IPS-11a (cell line): ENCODE measurements around the gene DNAJA2.
"Not testable (repeated sequence)": the region's sequence is repeated elsewhere in the genome, so short reads cannot be mapped to it uniquely, and the experiment has no call there.

Experiments used
- H3K4me3 ChIP-seq: one replicate; pipeline ENCODE4 v1.5.1; 2013; ENCODE audit warnings: low read depth, low read length, control low read depth

Gene DNAJA2

DNA sequence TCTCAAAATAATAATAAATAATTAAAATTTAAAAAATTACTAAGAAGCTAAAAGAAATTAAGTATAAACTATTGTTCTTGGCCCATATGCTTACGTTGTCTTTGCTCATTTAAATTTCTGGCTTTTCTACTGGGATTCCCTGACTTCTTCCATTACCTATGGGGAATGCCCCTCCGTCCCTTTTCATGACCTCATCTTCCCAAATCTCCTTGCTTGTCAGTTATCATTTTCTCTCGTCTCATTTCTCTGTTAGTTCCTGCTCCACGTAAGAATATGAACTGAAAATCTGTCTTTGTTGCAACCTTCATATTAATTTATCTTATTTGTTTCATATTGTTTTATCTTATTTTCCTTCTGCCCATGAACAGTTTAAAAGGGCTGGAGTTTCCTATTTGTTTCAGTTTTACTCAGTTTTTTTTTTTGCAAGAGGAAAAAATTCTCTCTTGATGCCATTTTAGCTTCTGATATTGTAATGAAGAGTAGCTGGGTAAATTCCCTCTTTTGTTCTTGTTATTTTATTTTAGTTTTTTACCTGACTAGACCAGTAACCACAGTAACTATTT, 2.5 kb upstream of the DNAJA2 start:
- no peak overlapping the region for H3K4me3 ChIP-seq

DNA sequence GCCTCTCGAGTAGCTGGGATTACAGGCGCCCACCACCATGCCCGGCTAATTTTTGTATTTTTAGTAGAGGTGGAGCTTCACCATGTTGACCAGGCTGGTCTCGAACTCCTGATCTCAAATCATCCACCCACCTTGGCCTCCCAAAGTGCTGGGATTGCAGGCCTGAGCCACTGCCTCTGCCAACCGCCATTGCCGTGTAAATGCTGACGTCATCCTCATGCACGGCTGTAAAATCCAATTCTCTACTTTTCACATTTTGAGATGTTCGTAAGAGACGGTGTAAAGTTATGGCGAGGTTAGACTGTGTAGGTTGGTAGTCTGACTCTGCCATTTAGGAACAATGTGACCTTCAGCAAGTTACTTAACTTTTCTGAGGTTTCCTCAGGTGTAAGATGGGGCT, 1.7 kb upstream of the DNAJA2 start:
- no peak overlapping the region for H3K4me3 ChIP-seq

DNA sequence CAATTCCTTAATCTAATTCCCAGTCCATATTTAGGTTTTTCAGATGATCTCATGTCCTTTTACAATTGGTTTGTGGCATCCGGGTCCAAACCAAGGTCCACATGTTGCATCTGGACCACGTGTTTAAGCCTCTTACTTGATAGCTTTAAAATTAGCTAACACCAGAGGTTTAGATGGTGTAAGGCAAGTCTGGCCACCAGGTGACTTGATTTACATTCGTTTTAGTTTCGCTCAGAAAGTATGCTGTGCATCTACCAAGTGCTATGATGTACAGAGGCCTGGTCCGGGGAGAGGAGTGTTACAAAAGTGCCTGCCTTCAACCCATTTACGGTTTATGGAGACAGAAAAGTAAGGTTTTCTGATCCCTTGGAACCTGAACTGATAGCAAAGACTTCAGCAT, 878 bp upstream of the DNAJA2 start:
- no peak overlapping the region for H3K4me3 ChIP-seq

DNA sequence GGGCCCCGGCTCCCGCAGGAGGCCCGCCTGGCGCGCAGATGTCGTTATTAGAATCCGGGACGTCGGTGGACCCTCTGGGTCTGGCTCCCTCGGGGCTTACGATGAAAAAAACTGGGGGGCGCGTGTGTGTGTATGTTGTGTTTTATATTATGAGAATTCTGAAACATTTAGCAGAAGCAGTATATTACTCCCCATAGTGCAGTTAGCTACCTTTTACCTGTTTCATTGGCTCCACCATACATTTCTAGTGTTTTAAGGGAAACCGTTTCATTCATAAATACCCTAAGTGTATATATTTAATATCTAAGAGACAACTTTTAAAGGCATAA, 486 bp upstream of the DNAJA2 start:
- peak overlapping the region; percentile 55 for H3K4me3 ChIP-seq

DNA sequence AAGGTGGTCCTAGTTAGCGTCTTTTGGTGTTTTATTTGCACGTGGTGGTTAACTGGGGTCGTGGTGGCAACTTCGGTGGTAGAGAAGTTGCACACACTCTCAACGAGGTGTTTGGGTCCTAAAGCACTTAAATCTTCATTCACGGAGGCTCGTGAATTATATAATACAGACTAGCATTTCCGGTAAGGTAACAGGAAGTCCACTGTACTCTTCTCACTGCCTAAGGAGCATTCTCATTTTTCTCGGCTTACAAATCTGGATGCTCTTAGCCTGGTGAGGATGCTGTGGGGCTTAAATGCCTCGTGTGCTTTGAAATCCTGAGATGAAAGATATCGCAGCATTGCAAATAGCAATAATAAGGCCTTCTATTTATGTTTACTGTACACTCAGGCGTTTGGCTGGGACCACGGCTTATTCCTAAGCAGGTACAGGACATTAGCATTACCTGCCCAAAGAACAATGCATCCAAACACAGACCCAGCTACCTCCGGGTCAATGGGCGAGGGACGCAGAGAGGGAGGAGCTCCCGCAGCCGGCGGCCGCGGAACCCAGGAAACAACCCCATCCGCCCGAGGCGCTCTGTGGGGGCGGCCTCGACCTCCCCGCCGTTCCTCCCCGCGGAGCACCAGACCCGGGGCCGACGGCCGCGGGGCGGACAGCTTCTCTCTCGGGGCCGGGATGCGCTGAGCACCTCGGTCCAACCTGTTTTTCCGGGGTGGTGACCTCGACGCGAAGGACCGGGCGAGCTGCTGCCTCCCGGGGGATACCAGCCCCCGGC, 856 bp downstream of the DNAJA2 start:
- H3K4me3 ChIP-seq = peak overlapping the region; percentile 55

DNA sequence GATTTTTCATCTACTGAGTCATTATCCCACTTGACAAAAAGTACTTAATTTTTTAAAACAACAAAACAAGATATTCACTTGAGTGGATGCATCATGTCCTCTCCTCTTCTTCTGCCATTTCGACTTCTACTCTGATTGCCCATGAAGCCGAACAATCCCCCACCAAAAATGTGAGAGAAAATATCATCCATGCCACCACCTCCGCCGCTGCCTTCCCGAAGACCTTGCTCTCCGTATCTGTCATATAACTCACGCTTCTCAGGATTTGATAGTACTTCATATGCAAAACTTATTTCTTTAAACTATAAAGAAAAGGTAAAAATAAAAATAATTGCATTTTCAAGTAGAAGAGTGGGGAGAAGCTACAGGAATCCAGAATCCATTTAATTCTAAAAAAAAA, 2.2 kb downstream of the DNAJA2 start:
- H3K4me3 ChIP-seq = no peak overlapping the region

DNA sequence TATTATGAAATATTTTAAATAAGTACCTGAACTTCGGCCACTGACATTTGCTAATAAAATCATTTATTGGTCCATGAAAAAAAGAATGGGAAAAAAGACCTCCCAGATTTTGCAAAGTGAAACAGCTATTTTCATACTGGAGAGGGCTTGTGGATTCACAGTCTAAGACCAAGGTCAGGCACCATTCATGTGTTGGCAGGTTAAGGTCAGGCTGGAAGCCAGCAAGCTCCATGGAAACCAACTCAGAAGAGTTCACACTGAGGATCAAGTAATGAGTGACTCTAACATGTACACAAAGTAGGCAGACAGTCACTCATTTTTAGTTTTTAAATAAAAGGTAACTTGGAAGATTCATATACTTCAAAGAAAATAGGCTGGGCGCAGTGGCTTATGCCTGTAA, 3.4 kb downstream of the DNAJA2 start:
- H3K4me3 ChIP-seq = no peak overlapping the region

DNA sequence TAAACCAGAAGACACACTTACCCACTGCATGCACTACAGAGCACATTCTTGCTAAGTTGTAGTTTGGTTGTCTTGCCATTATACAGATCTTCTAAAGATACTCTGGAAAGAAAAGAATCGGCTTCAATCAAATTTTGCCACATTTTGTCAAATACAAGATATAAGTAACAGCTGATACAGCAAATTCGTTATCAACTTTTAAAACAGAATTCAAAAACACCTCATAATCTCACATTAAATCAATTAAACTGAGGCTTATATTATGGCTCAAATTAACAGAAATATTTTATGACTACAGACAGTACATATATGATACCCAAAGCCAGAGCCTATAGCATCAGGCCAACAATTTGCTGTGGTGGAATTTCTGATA, 5.4 kb downstream of the DNAJA2 start:
- no peak overlapping the region for H3K4me3 ChIP-seq

DNA sequence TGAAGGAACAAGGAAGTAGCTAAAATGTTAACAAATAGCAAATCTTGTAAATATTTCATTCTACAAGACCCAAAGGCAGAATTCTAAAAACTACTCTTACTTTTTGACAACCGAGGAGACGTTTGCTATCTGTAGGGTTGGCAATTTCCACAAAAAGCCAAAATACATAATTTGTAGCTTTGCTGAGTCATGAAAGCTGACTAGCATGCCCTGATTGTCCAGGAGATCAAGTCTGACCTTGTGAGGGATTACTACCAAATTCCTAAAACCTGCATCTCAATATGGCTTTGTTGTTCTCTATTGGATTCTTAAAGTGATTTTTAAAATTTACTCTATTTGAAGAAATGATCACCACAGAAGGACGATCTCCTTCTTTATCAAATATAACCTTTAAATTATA, 10.8 kb downstream of the DNAJA2 start:
- no peak overlapping the region for H3K4me3 ChIP-seq

DNA sequence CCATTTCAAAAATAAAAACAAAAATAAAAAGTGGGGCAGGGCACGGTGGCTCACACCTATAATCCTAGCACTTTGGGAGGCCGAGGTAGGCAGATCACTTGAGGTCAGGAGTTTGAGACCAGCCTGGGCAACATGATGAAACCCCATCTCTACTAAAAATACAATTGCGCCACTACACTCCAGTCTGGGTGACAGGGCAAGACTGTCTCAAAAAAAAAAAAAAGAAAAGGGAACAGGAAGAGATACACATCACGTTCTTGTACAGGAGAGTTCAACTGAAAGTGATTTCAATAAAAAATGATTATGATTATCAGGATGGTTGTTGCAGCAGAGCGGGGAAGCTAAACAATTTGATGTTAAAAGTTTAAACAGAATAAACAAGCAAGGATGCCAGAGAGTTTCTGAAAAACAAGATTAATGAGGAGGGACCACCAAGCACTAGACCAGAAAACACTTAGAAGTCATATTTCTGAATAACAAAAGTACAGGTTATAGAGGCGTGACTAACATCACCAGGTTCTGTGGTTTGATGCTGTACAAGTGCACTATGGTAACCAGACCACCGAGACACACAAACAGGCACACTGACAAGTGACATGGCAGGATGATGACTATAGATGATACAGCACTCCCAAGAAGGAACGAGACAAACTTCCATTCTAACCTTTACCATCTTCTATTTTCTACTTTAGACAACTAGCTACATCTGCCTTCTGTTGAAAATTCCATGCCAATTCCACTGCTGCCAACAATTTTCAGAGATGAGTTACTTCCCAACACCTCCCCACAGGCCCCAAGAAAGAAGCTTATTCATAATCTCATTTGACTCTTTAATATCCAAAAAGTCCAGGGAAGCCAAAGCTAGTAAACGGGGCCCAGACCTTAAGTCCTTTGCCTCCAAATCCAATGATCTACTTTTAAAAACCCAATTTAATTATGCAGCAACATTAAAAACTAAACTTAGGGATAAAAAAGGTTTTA, 11.8 kb downstream of the DNAJA2 start:
- no peak overlapping the region for H3K4me3 ChIP-seq

DNA sequence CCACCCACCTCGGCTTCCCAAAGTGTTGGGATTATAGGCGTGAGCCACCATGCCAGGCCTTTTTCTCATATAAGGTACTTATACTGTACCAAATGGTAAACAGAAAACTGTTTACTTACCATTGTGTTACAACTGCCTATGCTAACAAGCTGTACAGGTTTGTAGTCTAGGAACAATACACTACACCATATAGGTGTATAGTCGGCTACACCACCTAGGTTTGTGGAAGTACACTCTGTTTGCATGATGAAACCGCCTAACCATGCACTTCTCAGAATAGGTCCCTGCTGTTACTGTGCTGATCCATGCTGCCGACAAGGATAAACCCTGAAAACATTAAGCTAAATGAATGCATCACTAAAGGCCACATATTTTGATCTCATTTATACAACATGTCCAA, 18.9 kb downstream of the DNAJA2 start:
- H3K4me3 ChIP-seq = no peak overlapping the region

DNA sequence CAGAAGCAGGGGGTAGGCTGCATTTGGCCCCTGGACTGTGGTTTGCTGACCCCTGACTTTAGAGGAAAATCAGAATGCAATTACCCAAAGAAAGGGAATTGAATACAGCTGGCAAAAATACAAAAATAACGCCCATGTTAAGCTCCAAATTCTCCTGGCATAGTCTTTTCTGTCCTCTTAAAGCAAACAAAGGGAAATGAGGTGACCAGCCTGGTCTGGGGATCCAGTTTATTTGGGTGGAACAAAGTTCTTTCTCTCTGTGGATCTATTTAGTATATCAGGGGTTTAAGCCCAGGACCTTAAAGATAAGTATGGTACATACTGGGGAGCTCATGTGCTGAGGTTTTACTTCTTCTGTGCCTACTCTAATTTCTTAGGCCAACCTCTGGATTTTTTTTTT, 23.5 kb downstream of the DNAJA2 start:
- no peak overlapping the region for H3K4me3 ChIP-seq

DNA sequence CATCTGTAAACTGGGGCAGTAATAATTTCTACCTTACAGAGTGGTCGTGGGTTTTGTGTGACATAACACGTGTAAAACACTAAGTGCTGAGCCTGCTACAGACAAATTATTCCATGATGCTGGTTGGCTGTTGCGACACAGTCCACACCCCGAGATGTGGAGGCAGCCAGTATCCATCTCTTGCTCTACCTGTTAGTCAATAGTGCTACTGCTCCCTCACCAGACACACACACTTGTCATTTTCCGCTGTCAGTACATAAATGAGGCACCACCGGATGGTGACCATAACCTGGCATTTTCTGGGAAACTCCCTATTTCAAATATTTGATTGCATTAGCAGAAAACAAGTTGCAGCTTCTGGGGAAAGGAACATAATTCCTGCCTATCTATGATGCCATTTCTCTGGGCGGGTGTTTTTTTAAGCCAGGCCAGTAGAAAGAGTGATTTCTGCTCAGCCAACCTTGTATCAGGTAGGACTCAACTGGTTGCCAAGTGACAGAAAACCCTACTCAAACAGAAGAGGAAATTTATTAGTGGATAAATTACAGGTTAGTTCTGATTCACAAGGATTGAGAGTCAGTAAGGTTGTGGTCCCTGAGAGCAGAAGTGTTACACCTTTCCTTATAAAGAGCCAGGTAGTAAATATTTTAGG, 24.1 kb downstream of the DNAJA2 start:
- no peak overlapping the region for H3K4me3 ChIP-seq

DNA sequence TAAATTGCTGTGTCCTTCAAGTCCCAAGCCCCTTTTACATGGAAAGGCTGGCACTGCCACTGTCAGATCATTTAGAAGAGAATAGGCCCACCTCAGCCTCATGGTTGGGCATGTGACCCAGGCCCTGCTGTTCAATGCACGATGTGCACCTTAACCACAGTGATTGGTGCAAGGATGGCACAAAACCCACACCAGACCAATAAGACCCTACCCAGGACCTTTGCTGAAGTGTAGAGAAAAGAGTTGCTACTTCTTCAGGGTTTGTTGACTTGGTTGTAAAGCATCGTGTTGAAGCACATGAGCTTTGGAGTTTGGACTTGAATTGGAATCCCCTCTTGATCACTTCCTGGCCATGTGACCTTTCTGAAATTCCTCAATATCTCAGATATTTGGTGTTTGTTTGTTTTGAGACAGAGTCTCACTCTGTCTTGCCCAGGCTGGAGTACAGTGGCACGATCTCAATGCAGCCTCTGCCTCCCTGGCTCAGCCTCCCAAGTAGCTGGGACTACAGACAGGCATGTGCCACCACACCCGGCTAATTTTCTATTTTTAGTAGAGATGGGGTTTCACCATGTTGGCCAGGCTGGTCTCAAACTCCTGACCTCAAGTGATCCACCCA, 24.8 kb downstream of the DNAJA2 start:
- no peak overlapping the region for H3K4me3 ChIP-seq

DNA sequence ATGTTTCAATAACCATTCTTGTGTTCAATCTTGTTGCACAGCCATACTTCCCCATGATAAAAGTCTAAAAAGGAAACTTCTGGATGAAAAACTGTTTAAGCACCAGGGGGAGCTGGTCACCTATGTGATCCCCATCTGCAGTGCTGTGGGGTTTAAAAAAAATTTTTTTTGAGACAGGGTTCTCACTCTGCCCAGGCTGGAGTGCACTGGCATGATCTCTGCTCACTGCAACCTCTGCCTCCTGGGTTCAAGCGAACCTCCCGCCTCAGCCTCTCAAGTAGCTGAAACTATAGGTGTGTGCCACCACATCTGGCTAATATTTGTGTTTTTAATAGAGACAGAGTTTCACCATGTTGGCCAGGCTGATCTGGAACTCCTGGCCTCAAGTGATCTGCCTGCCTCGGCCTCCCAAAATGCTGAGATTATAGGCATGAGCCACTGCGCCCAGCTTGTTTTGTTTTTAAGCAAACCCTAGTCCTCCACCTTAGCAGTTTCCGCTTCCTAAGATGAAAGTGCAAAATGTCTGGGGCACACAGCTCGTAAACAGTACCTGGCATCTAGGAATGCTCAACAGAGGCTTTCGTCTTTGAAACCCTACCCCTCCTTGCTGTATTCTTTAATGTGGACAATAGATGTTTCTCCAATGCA, 25.4 kb downstream of the DNAJA2 start:
- no peak overlapping the region for H3K4me3 ChIP-seq

DNA sequence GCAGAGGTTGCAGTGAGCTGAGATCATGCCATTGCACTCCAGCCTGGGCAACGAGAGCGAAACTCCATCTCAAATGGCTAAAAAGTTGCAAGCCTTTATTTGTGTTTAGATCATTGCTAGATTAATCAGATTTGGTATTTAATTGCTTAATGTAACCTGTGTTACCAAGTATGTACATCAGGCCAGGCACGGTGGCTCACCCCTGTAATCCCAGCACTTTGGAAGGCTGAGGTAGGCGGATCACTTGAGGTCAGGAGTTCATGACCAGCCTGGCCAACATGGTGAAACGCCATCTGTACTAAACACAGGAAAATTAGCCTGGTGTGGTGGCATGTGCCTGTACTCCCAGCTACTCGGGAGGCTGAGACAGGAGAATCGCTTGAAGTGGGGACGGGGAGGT, 28.8 kb downstream of the DNAJA2 start:
- not testable (repeated sequence) for H3K4me3 ChIP-seq

DNA sequence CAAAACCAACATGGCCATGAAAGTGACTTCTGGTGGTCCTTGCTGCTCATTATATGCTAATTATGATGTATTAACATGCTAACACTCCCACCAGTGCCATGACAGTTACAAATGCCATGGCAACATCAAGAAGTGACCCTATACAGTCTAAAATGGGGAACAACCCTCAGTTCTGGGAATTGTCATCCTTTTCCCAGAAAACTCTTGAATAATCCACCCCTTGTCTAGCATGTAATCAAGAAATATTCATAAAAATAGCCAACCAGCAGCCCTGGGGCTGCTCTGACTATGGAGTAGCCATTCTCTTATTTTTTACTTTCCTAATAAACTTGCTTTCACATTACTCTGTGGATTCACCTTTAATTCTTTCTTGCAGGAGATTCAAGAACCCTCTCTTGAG, 35.9 kb downstream of the DNAJA2 start:
- H3K4me3 ChIP-seq = no peak overlapping the region

DNA sequence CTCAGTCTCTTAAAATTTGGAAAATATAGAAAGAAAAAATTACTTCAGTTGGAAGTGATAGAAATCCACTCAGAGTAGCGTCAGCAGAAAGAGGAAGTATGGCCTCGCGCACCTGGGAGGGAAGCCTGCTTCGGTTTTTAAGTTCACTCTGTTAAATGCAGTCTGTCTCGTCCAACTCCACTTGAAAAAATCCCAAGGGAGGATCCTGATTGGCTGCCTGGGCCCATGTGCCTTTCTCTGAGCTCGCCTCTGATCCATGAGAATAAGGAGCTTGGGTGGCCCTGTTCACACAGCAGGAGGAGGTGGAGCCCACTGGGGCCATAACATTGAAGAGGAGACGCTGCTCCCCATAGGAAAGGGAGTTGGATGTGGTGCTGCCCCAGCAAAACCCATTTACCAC, 40.7 kb downstream of the DNAJA2 start:
- no peak overlapping the region for H3K4me3 ChIP-seq

DNA sequence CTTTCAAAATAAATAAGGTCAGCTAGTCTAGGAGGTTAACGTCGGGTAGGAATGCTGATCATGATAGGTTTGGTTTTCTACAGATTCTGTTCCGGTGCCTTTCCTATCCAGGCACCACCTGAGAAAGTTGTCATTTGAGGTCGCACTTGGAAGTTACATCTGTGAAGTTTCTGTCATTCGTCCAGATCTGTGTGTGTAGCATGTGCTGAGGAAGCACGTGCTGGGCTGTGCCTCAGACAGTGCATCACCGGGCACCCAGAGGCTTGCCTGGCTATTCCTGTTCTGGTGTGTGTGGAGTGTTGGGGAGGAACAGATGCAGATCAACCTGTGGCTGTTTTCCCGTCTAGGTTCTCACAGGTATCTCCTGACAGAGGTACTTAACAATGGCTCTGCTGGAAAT, 42.6 kb downstream of the DNAJA2 start:
- H3K4me3 ChIP-seq = no peak overlapping the region
